Heart left ventricle (tissue), 16 donors: ENCODE data around the gene CACNA1D. TPM values are rescaled to one million over a fixed set of nuclear protein-coding genes. Genes with fewer than 3 reads are reported as not detected.

Source experiments
- ATAC-seq, 4 donors: fragments of 200-7000 bp; cut with Tn5 transposase; one replicate each; pipeline ENCODE4 v1.9.1; 2020 to 2022; ENCODE audit warnings: moderate library complexity in 4 of 4, mild to moderate bottlenecking in 3 of 4, moderate number of reproducible peaks in 1 of 4
- DNase-seq, 5 donors: peaks; one replicate each; pipeline ENCODE4 v3.0.0-alpha.2; 2020
- H3K27ac ChIP-seq, 12 donors: fragments of 200-600 bp; sonication (generic) in 4 of 12; one replicate each; pipeline versions ENCODE4 v1.5.0 to v1.8.0; 2016 to 2022; ENCODE audit warnings: mild to moderate bottlenecking in 2 of 12
- H3K27me3 ChIP-seq, 9 donors: fragments of 200-600 bp; sonication (generic) in 2 of 9; one replicate each; pipeline versions ENCODE4 v1.5.1 to v1.8.0; 2016 to 2022; ENCODE audit warnings: mild to moderate bottlenecking in 3 of 9
- H3K36me3 ChIP-seq, 9 donors: fragments of 200-600 bp; sonication (generic) in 2 of 9; one replicate each; pipeline versions ENCODE4 v1.5.0 to v1.8.0; 2018 to 2022; ENCODE audit warnings: mild to moderate bottlenecking in 2 of 9
- H3K4me1 ChIP-seq, 12 donors: fragments of 200-600 bp; sonication (generic) in 4 of 12; one replicate each; pipeline versions ENCODE4 v1.5.0 to v1.8.0; 2016 to 2022; ENCODE audit warnings: mild to moderate bottlenecking in 3 of 12
- H3K4me3 ChIP-seq, 12 donors: fragments of 200-600 bp; sonication (generic) in 4 of 12; one replicate each; pipeline versions ENCODE4 v1.5.0 to v1.8.0; 2017 to 2022; ENCODE audit warnings: mild to moderate bottlenecking in 9 of 12, moderate library complexity in 4 of 12
- H3K9me3 ChIP-seq, 12 donors: fragments of 200-600 bp; sonication (generic) in 4 of 12; one replicate each; pipeline versions ENCODE4 v1.5.0 to v1.8.0; 2016 to 2022; ENCODE audit warnings: mild to moderate bottlenecking in 1 of 12
- POLR2A ChIP-seq, 2 donors: fragments of 450-650 bp; IDR thresholded peaks; one replicate each; pipeline ENCODE4 v1.6.1; 2017; ENCODE audit warnings: antibody characterized with exemption in 2 of 2, mild to moderate bottlenecking in 2 of 2, moderate library complexity in 2 of 2
- WGBS, 4 donors: extraction: QIAGEN DNeasy Blood & Tissue Kit in 2 of 4; methylation state at CpG; one replicate each; pipeline versions ENCODE4 v1.1.5 to v1.1.7; 2013 to 2018; 5-methylcytosine and 5-hydroxymethylcytosine counted together
- intact Hi-C, 10 donors: fragments of 100-400 bp; cut with DNase I; formaldehyde crosslinking; loops; one replicate each; pipeline versions ENCODE4 v1.11.1 to v1.14.2; 2022
- polyA plus RNA-seq, 2 donors: library from polyadenylated mRNA; stranded (reverse); fragments of 200-250 nt; gene quantifications; one replicate each; pipeline ENCODE4 v1.2.3, GENCODE V29; 2013
- total RNA-seq, 9 donors: library from RNA; depleted of rRNA in 2 of 9; stranded (reverse); fragments of >200 nt in 2 of 9; fragmentation: NEBNext Ultra II Directional in 3 of 9; extraction: Animal tissue kit (Norgen Biotek cat#: 25700) in 3 of 9; gene quantifications; one replicate each; pipeline versions ENCODE4 v1.1.0 to v1.2.4, GENCODE V29; 2016 to 2023
- TF ChIP-seq, protein P1 (sequence below), 12 donors: fragments of 200-600 bp; sonication (generic) in 4 of 12; IDR thresholded peaks; one replicate each; pipeline versions ENCODE4 v1.5.0 to v1.8.0; 2018 to 2022; ENCODE audit warnings: antibody characterized with exemption in 12 of 12, mild to moderate bottlenecking in 5 of 12
- donor health status: ischemic (EF 13 %, LVEDD 7.1; RV severe dilation, severe dysfunction).
- donor health status: healthy with polysubstance abuse.
- donor health status: DM: no; HTN: yes; CAD: no.
- donor health status: DM: no; HTN: no; CAD: no.
- donor health status: ischemic (EF 25% LVEDD 6.9; RV normal size, moderate dysfunction).
- donor health status: ischemic (EF 25% LVEDD 5.7; RV mildly dilated, moderate dysfunction).
- donor health status: healthy.
- donor health status: DM: yes; HTN: yes; CAD: no.
- donor health status: ischemic (EF 35%, LVEDD 5.7; RV mildly dilated, moderate dysfunction).
- donor health status: nonischemic (EF 11% LVEDD 7.7; RV severe dilation, severe dysfunction).
- donor health status: DM: yes; HTN: yes; CAD: no.
- donor health status: PGD.
- donor health status: ischemic (EF 29% LVEDD 5.4; RV normal size, mild dysfunction).
- donor health status: nonischemic (EF 23%, LVEDD 6.1; RV moderate dilation, normal function).

CACNA1D gene
- total and polyA plus RNA-seq, 11 donors: 0.06 to 2.4 (median 0.40) TPM; not detected in 1

DNA sequence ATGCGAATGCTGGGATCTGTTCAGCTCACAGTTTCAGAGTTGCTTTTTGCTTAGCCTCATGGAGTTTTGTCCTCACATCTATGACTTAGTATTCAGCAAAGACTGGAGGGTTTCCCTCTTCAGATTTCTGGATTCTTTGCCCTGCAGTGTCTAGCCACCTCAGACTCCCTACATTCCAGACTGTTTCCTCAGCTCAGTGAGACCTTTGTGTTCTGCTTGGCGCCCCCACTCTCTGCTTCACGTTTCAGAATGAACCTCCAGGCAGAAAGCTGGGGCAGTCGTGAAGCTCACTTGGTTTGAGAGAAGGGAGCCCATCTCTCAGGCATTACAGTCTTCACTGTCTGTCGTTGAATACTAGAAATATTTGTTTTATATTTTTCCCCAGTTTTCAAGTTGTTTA, 118.1 kb downstream of the CACNA1D start:
- intact Hi-C loops: no loop called here
- WGBS, 4 donors: 41 to 57% (median 51%) methylated on average over 5 of the region's 5 CpGs
- no peak overlapping the region for H3K27ac ChIP-seq

DNA sequence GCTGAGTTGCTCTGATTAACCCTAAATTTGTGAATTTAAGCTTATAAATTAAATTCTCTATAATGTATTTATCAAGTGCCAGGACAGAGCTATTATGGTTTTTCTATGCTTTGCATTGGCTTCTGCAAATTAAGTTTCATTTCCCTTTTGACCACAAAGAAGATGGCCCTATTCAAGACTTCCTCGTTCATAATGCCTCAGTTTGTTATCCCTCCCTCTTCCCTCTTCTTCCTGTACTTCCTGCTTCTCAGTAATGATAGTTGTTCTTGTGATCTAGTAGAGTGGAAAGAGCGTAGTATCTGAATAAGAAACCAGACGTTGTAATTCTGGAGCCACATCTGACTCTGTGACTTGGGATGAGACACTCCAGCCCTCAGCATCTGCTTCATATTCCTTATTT, 118.7 kb downstream of the CACNA1D start:
- Histone ChIP-seq H3K9me3 (peaks cover 0 to 13% (median 0%) of the 10 kb centered on the region in 12 donors), H3K4me1 (peaks cover 0 to 19% (median 0%) of the 10 kb centered on the region in 12 donors), H3K36me3 (no peaks in the 10 kb centered on the region), H3K27me3 (peaks cover 0 to 18% (median 0%) of the 10 kb centered on the region in 9 donors), H3K4me3 (no peak overlapping the region), H3K27ac (peak overlapping the region in 1 of 12 donors; percentile 64)
- TF ChIP-seq, protein P1, sequence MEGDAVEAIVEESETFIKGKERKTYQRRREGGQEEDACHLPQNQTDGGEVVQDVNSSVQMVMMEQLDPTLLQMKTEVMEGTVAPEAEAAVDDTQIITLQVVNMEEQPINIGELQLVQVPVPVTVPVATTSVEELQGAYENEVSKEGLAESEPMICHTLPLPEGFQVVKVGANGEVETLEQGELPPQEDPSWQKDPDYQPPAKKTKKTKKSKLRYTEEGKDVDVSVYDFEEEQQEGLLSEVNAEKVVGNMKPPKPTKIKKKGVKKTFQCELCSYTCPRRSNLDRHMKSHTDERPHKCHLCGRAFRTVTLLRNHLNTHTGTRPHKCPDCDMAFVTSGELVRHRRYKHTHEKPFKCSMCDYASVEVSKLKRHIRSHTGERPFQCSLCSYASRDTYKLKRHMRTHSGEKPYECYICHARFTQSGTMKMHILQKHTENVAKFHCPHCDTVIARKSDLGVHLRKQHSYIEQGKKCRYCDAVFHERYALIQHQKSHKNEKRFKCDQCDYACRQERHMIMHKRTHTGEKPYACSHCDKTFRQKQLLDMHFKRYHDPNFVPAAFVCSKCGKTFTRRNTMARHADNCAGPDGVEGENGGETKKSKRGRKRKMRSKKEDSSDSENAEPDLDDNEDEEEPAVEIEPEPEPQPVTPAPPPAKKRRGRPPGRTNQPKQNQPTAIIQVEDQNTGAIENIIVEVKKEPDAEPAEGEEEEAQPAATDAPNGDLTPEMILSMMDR (IDR thresholded peaks at IDR 0.05): no peak
- TF ChIP-seq POLR2A (IDR thresholded peaks at IDR 0.05): no peak
- intact Hi-C loops: no loop called here
- DNase-seq: no peak
- 47 to 62% (median 50%) methylated on average over 3 of the region's 3 CpGs for WGBS, 4 donors
- peak in 3 of 4 donors; percentile 18 to 62 (median 46) for ATAC-seq

More for the DNA sequence above, 118.1 kb downstream of the CACNA1D start:
- Histone ChIP-seq H3K4me1 (peaks cover 0 to 19% (median 0%) of the 10 kb centered on the region in 12 donors), H3K27me3 (peaks cover 0 to 12% (median 0%) of the 10 kb centered on the region in 9 donors), H3K36me3 (no peaks in the 10 kb centered on the region), H3K9me3 (peaks cover 0 to 16% (median 1%) of the 10 kb centered on the region in 12 donors), H3K4me3 (no peak overlapping the region)
- TF ChIP-seq, protein P1 (IDR thresholded peaks at IDR 0.05): no peak
- no peak for TF ChIP-seq POLR2A (IDR thresholded peaks at IDR 0.05)
- DNase-seq (no peak), ATAC-seq (no peak)

DNA sequence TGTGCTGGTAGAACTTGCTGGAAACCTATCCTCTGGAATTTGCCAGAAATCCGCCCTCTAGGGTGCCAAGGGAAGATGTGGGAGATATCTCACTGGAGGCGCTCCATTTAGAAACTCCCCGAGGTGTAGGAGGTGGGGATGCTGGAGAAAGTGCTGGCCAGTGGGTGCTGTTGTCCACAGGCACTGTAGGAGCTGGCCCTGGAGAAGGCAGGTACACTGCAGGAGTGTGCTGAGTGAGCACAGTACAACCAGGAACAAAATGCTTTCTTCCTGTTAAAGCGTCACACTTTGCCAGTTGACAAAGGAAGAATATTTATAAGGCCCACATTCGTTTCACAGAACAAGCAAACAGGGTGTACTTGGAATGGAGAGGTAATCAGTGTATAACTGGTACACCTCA, 119.9 kb downstream of the CACNA1D start:
- WGBS, 4 donors: 74 to 87% (median 82%) methylated on average over 5 of the region's 5 CpGs
- Histone ChIP-seq H3K36me3 (no peaks in the 10 kb centered on the region), H3K27ac (no peak overlapping the region), H3K9me3 (peaks cover 0 to 4% (median 0%) of the 10 kb centered on the region in 12 donors), H3K4me3 (no peak overlapping the region), H3K4me1 (peaks cover 0 to 19% (median 0%) of the 10 kb centered on the region in 12 donors), H3K27me3 (peaks cover 0 to 19% (median 0%) of the 10 kb centered on the region in 9 donors)
- ATAC-seq: no peak
- no peak for TF ChIP-seq POLR2A (IDR thresholded peaks at IDR 0.05)
- TF ChIP-seq, protein P1 (IDR thresholded peaks at IDR 0.05): no peak
- DNase-seq: no peak
- intact Hi-C loops: no loop called here

DNA sequence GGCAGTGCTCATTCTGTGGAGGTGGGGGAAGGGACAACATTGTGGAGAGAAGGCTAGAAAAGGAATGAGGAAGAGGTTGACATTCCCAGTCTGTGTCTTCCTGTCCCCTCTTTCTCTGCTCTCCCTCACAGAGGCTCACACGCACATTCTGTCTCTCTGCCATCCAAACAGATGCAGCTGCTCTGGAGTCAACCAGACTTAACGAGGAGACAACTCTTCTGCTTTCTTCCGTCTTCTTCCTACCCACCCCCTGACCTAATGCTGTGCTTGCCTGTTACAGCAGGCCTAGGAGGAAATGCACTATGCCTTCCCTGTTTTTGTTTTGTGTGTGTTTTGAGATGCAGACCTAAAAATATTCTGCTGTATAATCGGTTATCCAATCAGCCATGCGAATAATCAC, 121.9 kb downstream of the CACNA1D start:
- intact Hi-C loops: no loop called here
- ATAC-seq (peak in 2 of 4 donors; percentile 38 to 50), DNase-seq (peak in 1 of 5 donors; percentile 9)
- Histone ChIP-seq H3K27ac (peak overlapping the region in 1 of 12 donors; percentile 23), H3K27me3 (peaks cover 0 to 19% (median 0%) of the 10 kb centered on the region in 9 donors), H3K4me1 (peaks cover 0 to 19% (median 0%) of the 10 kb centered on the region in 12 donors), H3K4me3 (no peak overlapping the region), H3K36me3 (no peaks in the 10 kb centered on the region), H3K9me3 (no peaks in the 10 kb centered on the region)
- TF ChIP-seq POLR2A (IDR thresholded peaks at IDR 0.05): no peak
- TF ChIP-seq, protein P1 (IDR thresholded peaks at IDR 0.05): no peak
- WGBS, 4 donors: 36 to 51% (median 45%) methylated on average over 5 of the region's 5 CpGs
